ENCODE measurements around the gene LCP2. TPM values are rescaled to one million over a fixed set of nuclear protein-coding genes. Genes with fewer than 3 reads are reported as not detected.
A peak's percentile ranks its signal among the peaks of the same experiment; 100 is the strongest.

LCP2 gene
- 1 to 10 TPM; 1.6 to 2.6 TPM for total RNA-seq

DNA sequence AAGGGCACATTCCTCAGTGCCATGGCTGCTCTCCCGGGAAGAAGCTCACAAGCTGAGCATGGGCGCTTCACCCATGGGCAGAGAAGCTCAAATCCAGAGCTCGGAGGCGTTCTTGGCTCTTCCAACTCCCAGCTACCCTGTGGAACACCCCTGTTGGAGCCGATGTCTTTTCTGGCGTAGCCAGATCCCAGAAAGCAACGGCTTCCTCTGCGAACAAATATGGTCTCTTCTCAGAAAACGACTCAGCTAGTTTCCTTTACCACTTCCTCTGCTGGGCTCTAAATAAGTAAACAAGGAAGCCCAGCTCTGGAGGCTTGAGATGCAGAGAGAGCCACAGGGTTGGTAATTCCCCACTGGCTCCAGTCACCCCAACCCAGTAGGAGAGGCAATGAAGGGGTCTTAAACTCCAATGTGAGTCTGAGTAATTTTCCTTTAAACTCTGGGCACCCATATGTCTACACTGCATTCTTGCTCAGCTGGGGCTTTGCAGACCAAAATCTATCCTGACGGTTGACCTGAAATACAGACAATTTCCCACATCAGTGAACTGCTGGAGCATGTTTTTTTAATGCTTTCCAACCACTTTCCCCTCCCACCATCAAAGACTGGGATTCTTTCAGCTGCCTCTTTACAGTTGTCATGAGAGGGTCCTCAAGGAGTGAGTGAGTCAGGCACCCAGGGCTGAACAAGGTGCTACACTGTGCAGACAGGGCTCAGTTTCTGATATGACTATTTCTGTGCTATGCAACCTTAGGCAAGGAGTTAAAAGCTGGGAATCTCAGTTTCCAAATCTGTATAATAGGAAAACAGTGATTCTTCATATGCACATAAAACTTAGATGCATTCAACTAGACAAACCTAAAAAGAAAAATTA, at the start of gene LCP2:
Gene LCP2 (minus strand): TSS at position 189 of the 874 bp plus-strand sequence. CDS start 166 bp downstream, at position 23.
- peak within 1 kb of the TSS in 1 of 2 donors; percentile 0 for H3K4me3 ChIP-seq
- no peaks in the 10 kb centered on the region for H3K36me3 ChIP-seq (replicated peaks in 1 of 2; ENCODE audit: insufficient read depth in 1 of 2, low read depth in 2 of 2)
- peaks cover 4% of the 10 kb centered on the region for H3K4me1 ChIP-seq
- TF ChIP-seq, protein P1, sequence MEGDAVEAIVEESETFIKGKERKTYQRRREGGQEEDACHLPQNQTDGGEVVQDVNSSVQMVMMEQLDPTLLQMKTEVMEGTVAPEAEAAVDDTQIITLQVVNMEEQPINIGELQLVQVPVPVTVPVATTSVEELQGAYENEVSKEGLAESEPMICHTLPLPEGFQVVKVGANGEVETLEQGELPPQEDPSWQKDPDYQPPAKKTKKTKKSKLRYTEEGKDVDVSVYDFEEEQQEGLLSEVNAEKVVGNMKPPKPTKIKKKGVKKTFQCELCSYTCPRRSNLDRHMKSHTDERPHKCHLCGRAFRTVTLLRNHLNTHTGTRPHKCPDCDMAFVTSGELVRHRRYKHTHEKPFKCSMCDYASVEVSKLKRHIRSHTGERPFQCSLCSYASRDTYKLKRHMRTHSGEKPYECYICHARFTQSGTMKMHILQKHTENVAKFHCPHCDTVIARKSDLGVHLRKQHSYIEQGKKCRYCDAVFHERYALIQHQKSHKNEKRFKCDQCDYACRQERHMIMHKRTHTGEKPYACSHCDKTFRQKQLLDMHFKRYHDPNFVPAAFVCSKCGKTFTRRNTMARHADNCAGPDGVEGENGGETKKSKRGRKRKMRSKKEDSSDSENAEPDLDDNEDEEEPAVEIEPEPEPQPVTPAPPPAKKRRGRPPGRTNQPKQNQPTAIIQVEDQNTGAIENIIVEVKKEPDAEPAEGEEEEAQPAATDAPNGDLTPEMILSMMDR (IDR thresholded peaks at IDR 0.05) = no peak
- peak in 2 of 3 donors; percentile 31 to 44 for TF ChIP-seq POLR2A (IDR thresholded peaks at IDR 0.05)
- WGBS, 2 donors = 58 to 74% methylated on average over 10 of the region's 10 CpGs
- no peak for ATAC-seq
- H3K9me3 ChIP-seq = no peaks in the 10 kb centered on the region
- H3K27ac ChIP-seq = peak within 1 kb of the TSS in 2 of 4 donors; percentile 57 to 62
- no peak for DNase-seq
- intact Hi-C loops (cut with DNase I) = no loop called here
- no peaks in the 10 kb centered on the region for H3K27me3 ChIP-seq

DNA sequence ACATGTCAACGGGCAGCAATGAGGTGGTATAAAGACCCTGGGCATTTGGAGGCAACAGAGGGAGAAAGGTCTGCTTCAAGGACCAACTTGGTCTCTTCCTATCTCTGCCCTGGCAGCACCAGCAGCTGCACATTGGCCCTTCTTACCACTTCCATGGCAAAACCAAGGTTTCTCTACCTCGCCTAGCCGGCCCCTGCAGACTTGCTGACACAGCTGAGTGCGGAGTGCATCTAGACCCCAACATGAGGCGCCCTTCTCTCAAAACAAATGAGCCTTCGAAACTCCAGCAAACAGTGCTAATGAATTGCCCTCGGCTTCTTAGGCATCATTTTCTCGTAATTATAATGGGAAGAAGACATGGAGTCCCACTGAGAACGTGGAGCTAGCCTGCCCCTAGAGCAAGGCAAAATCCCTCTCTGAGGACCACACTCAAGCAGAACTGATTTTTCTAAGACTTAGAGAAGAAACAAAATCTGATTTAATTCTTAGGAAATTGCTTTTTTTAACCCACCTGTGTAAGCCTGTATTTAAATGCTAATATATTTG, 49.5 kb upstream of the LCP2 start:
- WGBS, 2 donors = 52 to 56% methylated on average over 9 of the region's 9 CpGs
- TF ChIP-seq POLR2A (IDR thresholded peaks at IDR 0.05) = no peak
- TF ChIP-seq, protein P1 (IDR thresholded peaks at IDR 0.05) = no peak
- H3K4me3 ChIP-seq = no peak overlapping the region
- no peaks in the 10 kb centered on the region for H3K4me1 ChIP-seq
- H3K36me3 ChIP-seq (replicated peaks in 1 of 2; ENCODE audit: insufficient read depth in 1 of 2, low read depth in 2 of 2) = no peaks in the 10 kb centered on the region
- DNase-seq = no peak
- intact Hi-C loops (cut with DNase I) = no loop called here
- no peak overlapping the region for H3K27ac ChIP-seq
- ATAC-seq = no peak
- H3K27me3 ChIP-seq = no peaks in the 10 kb centered on the region
- no peaks in the 10 kb centered on the region for H3K9me3 ChIP-seq

DNA sequence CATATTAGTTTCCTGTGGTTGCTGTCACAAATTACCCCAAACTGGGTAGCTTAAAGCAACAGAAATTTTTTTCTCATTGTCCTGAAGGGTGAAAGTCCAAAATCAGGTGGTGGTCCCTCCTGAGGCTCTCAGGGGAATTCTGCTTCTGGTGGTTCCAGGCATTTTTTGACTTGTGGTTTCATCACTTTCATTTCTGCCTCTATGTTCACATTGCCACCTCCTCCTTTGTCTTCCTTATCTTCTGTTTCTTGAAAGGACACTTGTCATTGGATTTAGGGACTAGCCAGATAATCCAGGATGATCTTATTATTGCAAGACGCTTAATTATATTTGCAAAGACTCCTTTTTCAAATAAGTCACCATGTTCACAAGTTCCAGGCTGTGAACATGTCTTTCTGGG, 48.4 kb upstream of the LCP2 start:
- no peak for TF ChIP-seq POLR2A (IDR thresholded peaks at IDR 0.05)
- TF ChIP-seq, protein P1 (IDR thresholded peaks at IDR 0.05) = no peak
- WGBS, 2 donors = 58 to 76% methylated on average over 1 of the region's 1 CpG
- no peak for ATAC-seq
- Histone ChIP-seq H3K9me3 (no peaks in the 10 kb centered on the region), H3K4me1 (no peaks in the 10 kb centered on the region), H3K27me3 (no peaks in the 10 kb centered on the region), H3K36me3 (replicated peaks in 1 of 2; ENCODE audit: insufficient read depth in 1 of 2, low read depth in 2 of 2) (no peaks in the 10 kb centered on the region), H3K27ac (no peak overlapping the region), H3K4me3 (no peak overlapping the region)
- intact Hi-C loops (cut with DNase I) = no loop called here
- DNase-seq = no peak

DNA sequence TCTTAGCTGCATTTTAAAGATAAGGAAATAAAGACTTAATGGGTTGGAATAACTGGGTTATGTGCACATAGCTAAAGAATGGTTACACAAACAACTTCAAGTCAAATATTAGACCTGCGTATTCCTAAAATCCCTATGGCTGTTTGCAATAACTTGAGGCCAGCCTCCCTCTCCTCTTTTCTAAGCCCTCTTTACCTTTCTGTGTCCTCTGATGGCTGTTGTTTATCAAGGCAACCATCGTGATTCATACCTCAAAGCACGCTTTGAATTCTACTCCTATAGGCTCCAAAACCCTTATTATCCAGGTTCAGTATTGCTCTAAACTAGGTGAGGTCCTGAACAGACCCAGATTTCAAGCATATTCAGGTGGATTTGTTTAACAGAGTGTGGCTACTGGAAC, 45.6 kb upstream of the LCP2 start:
- 67 to 72% methylated on average over 3 of the region's 3 CpGs for WGBS, 2 donors
- intact Hi-C loops (cut with DNase I) = no loop called here

More for the DNA sequence above, 45.6 kb upstream of the LCP2 start:
- H3K36me3 ChIP-seq (replicated peaks in 1 of 2; ENCODE audit: insufficient read depth in 1 of 2, low read depth in 2 of 2) = no peaks in the 10 kb centered on the region
- H3K9me3 ChIP-seq = no peaks in the 10 kb centered on the region
- H3K27me3 ChIP-seq = no peaks in the 10 kb centered on the region
- DNase-seq (no peak), ATAC-seq (no peak)
- TF ChIP-seq, protein P1 (IDR thresholded peaks at IDR 0.05) = no peak
- TF ChIP-seq POLR2A (IDR thresholded peaks at IDR 0.05) = no peak
- H3K4me1 ChIP-seq = no peaks in the 10 kb centered on the region
- no peak overlapping the region for H3K4me3 ChIP-seq
- H3K27ac ChIP-seq = no peak overlapping the region
